GM21529 (cell line): Measurements from ENCODE around the gene GSC2.

Experiments
- ATAC-seq: cut with Tn5 transposase; IDR thresholded peaks from one replicate; pipeline ENCODE4 v1.9.1; 2021; ENCODE audit not compliant: unreplicated experiment

GSC2 gene

DNA sequence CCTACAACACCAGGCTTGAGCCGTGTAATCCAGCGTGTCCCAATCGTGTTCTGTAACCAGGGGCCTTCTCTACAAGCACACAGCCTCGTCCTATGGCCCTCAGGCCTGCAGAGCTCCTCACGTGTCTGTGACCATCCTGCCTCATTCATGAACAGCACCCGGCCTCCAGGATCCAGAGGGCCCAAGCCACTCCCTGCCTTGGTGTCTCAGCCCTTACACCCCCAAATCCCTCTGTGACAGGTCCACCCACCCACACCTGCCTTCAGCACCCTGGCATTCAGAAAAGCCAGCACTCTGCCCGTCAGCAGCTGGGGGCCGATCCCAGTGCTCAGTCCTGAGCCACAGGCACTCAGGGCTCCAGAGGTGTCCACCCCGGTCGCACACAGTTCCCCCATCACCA is 13.2 kb downstream of the GSC2 start:
- no peak for ATAC-seq

- ATAC-seq: no peak
These were observed 15.2 kb downstream of the GSC2 start for GRCh38 chr22:19134874-19135273.

GRCh38 chr22:19134176-19134831 is 15.8 kb downstream of the GSC2 start:
- no peak for ATAC-seq

GRCh38 chr22:19133561-19133960 is 16.5 kb downstream of the GSC2 start:
- ATAC-seq: no peak

GRCh38 chr22:19132693-19133400 is 17.2 kb downstream of the GSC2 start:
- no peak for ATAC-seq

DNA sequence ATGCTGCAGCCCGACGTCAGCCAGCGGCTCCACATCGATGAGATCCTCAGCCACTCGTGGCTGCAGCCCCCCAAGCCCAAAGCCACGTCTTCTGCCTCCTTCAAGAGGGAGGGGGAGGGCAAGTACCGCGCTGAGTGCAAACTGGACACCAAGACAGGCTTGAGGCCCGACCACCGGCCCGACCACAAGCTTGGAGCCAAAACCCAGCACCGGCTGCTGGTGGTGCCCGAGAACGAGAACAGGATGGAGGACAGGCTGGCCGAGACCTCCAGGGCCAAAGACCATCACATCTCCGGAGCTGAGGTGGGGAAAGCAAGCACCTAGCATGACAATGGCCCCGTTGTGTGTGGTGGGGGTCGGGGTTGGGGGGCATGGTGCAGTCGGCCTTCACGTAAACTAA is 17.9 kb downstream of the GSC2 start:
- ATAC-seq: no peak

GRCh38 chr22:19131685-19132015 is 18.4 kb downstream of the GSC2 start:
- ATAC-seq: no peak

DNA sequence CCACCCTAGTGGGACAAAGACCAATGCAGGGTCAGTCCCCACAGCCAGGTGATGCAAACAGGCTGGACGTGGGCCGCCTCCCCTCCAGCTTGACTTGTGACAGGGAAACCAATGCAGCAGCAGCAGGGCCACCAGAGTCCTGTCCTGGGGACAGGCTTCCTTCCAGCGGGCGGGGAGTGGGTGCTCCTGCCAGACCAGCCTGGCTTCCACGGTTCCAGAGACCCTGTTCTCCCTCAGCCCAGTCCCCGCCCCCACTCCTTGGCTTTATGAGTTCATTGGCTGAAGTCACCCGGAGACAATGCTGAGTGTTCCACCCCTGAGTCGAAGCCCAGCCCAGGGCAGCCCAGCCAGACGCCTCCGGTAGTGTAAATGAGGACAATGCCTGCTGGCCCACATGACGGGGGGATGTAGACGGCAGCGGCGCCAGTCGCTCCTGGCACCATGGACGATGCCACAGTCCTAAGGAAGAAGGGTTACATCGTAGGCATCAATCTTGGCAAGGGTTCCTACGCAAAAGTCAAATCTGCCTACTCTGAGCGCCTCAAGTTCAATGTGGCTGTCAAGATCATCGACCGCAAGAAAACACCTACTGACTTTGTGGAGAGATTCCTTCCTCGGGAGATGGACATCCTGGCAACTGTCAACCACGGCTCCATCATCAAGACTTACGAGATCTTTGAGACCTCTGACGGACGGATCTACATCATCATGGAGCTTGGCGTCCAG is 19.0 kb downstream of the GSC2 start, which contains the start of gene TSSK2:
TSS of gene TSSK2 (plus strand) at position 350 of the 726 bp plus-strand sequence. CDS start at position 442, 92 bp downstream.
- ATAC-seq: no peak

DNA sequence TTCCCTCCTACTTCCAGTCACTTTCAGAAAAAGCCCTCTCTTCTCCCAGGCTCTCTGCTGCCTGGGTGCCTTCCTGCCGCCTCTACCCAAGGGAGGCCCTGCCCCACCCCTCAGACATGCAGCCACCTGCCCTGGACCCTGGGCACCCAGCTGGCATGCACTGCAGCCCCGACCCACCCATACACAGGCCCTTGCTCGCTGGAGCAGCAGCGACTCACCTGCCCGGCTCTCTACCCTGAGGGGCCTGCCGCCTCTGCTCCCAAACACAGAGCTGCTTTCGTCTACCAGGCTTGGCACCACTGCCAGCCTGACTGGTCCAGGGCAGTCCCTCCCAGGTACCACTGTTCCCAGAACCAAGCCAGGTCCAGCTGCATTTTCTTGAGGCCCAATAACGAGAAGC is 20.2 kb downstream of the GSC2 start:
- no peak for ATAC-seq

DNA sequence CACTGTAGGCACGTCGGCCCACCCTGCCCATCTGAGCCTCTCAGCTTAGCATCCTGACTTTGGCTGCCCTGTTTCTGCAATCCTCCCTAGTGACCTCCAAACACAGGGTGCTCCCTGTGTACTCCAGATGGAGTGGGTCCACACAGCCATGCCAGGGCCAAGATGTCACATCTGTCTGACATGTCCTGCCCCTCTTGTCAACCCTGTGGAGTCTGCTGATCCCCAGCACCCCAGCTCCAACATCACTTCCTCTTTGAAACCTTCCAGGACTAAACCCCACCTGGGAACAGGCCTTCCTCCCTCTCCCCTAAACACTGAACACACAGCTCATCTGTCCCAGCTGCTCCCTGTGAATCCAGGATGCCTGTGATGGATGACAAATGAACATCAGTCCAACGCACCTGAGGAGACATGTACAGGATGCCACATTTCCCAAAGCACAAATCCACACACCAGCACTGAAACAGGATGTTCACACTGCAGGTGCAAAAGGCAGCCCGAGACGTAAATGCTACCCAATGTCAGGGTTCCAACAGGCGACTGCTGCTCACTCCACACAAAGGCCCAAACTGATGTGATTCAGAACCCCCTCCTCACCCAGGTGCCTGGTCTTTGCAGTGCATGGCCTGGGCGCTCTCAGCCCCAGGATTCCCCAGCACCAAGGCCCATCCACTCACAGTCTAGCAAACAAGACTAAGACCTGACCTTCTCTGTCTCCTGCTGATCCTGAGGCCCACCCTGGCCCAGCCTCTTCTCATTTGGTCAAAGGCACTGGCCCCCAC is 21.0 kb downstream of the GSC2 start:
- no peak for ATAC-seq

DNA sequence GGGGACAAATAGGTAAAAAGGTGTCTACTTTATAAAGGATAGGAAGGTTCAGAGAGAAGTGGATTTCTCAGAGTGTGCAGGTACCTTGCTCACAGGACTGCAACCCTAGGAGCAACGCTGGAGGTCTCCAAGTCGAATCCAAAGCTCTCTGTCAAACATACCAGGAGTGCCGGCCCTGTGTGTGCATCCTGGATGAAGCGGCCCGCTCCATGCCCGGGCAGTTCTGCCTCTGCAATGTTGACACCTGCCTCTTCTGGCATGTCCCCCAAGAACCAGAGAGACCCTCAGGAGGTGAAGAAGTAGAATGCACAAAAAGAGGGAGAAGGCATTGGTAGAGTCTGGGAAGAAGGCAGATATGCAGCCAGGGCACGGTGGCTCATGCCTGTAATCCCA is 22.1 kb downstream of the GSC2 start:
- no peak for ATAC-seq

GRCh38 chr22:19127329-19128008 is 22.6 kb downstream of the GSC2 start:
- ATAC-seq: no peak

DNA sequence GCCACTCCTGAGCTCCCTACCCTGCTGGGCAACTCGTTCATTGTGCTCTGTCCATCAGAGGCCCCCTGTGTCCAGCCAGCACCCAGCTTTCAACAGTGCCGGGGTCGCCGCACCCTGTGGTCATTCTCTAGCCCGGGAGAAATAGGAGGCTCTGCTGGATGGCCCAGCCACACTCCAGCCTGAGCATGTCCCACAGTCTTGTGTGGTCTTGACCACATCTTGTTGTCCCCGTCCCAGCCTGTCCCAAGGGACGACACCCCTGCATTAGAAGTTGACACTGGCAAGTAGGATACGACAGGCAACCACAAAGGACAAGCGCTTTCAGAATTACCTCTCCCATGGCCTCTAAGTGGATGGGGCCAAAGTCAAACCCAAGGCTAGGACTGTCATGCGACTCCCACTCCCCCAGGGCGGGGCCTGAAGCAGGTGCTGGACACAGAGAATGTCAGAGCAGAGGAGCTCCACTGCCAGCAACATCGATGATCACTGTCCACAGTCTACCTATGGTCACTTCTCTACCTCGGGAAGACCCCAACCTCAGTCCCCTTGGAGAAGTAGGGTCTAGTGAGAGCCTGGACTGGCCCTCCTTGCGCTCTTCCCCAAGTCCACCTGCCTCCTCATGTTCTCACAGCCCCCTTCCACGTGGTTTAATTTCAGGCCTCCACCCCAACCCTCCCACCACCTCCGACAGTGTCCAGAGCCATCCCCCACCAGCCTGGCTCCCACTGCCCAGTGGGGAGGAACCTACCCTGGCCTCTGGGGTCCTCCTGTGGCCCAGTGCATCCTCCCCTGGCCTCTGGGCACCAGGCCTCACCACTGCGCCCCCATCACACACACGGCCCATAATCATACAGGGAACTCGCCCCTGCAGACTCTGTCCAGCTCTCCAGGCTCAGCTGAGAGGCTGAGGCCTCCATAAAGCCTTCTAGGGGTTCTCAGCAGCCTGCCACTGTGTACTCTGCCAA is 23.5 kb downstream of the GSC2 start:
- ATAC-seq: no peak

DNA sequence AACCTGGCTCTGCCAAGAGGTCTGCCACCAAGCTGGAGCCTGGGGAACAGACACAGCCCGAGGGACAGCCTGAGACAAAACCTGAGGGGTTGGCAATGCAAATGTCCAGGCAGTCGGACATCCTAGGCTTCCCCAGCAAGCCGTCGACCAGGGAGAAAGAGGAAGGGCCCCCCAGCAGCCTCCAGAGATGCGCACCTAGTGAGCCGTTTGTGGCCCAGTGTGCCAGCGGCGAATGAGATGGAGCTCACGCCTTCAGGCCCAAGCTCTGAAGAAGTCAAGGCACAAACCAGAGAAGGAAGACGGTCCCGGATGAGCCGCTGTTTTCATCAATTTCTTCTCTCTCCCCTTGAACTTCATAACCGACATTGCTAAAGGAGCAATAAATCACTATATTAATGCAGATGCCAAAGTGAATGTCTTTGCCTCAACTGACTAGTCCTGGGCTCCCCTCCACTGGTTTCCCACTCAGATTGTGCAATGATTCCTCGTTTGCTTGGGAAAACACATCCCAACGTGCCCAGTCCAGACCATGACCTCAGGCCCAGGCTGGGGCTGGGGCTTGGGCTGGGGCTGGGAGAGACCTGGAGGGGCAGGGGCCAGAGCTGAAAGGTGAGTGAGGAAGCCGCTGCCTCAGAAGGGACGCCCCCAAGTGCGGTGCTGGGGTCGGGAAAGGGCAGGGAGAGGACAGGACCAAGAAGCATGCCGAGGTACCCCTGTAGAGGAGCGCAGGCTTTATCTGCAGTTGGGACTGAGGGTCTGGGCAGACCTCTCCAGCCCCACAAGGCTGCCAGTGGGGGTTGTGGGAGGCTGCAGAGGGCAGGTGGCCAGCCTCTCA is 24.4 kb downstream of the GSC2 start:
- no peak for ATAC-seq

- no peak for ATAC-seq
These were observed 25.1 kb downstream of the GSC2 start for GRCh38 chr22:19125011-19125410.

DNA sequence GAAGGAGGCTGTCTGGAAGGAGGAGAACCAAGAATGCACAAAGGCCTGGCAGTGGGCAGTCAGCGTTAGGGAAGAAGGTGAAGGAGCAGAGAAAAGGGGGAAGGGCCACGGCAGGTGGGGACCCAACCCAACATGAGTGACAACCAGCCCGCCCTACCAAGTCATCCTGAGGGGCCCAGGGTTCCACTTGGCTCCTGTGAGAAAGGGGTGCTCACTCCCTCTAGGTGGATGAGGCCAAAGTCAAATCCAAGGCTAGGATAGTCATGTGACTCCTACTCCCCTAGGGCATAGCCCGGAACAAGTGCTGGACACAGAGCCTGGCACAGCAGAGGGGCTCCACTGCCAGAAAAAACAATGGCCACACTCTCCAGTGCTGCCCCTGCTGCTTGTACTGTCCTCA is 25.7 kb downstream of the GSC2 start:
- ATAC-seq: no peak

GRCh38 chr22:19123936-19124335 is 26.2 kb downstream of the GSC2 start:
- ATAC-seq: no peak

DNA sequence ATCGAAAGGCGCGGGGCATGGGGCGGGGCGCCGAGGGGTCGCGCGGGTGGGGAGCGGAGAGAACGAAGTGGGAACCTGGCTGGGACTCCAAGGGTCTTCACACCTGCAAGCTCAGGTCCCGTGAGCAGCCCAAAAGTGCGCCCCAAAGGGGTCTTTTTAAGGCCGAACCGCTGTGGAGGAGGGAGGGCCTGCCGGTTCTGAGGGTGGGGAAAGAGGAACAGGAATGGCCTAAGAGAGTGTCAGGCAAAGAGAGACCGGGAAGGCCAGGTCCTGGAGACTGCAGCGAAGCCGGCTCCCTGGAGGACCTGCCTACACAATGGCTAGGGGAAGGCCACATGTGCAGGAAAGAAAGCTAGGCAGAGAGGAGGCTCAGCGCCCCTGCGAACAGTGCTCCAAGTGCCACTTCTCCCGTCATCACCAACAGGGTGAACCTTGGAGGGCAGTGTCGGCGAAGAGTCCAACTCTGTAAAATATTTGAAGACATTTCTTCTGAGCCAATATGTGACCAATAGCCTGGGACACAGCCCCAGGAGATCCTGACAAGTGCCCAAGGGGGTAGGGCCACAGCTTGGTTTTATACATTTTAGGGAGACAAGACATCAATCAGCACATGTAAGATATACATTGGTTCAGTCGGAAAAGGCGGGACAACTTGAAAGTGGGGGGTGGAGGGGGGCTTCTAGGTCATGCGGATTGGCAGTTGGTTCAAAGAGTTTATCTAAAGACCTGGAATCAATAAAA is 27.2 kb downstream of the GSC2 start:
- no peak for ATAC-seq
